IPS-NIHi7 (cell line): ENCODE measurements around the gene RBM20.

Experiments
- DNase-seq: peaks from one replicate; pipeline ENCODE4 v3.0.0; 2012; ENCODE audit warnings: mixed read lengths; ENCODE audit errors: extremely low spot score

RBM20 gene

DNA sequence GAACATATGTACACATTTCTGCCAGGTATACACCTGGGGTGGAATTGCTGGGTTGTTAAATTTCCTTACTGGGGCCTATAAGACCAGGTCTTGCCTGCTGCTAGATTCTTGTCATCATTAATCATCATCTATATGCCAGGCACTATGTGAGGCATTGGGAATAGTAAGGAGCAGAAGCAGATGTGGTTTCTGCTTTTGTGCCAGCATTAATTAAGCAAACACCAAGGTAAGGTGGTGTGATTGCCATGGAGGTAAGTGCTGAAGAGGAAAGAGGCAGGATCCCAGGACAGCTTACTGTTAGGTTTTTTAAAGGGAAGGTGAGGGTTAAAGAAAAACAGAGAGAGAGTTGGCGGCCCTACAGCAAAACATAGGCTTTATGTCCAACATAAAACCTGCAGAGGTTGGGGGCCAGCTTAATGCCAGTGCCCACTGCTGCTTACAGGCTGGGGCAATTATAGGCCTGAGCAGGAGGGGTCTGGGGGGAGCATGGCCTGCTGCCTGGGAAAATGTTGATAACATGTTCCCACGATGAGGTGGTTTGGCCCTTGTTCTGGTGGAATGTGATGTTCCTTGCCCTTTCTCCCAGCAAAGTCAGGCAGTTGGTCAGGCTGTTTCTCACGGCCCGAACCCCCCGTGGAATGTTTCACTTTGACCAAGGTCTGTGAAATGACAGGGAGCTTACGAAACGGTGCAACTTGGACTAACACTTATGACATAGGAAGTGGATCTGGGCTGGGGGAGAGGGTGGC is 93.9 kb downstream of the RBM20 start:
- no peak for DNase-seq

DNA sequence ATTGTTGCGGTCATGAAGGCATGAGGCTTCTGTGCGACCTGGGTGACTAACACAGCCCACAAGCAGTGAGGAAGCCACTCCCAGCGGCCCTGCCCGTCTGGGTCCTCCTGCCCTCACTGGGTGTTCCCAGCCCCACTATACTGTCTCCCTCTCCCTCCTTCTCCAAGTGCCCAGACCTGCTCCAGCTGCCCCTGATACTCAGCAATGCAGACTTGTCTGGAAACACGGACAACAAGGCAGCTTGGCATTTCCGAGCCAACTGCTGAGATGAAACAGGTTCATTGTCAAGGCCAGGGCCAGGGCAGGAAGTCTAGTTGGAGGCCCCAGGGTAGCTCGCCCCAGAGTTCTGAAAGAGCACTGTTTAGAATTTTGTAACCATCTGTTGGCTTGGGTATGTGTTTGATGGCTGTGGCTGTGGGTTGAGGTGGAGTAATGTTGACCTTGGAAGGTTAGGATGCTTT is 95.7 kb downstream of the RBM20 start:
- no peak for DNase-seq

DNA sequence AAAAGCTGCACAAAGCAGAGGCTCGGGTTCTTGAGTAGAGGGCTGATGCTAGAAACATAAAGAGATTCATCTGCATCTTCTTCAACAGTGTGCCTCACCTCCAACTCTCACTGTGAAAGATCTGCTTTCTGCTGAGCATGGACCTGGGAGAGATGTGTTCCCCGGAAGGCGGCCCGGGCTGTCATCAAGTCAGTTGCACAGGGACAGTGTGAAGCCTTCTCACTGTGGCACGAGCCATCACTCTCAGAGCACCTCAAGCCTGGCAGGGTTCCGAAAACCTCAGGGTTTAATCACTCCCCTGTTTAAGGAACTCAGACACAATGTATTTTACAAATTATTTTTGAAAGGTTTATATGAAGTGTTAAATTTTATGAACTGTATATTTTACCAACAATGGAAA is 98.7 kb downstream of the RBM20 start:
- no peak for DNase-seq

- DNase-seq = no peak
Observed at GRCh38 chr10:110744782-110745181, 100.6 kb downstream of the RBM20 start.

- peak; percentile 80 for DNase-seq
Observed at GRCh38 chr10:110746254-110746826, 102.2 kb downstream of the RBM20 start.

- no peak for DNase-seq
Observed at GRCh38 chr10:110746969-110747608, 103.0 kb downstream of the RBM20 start.

DNA sequence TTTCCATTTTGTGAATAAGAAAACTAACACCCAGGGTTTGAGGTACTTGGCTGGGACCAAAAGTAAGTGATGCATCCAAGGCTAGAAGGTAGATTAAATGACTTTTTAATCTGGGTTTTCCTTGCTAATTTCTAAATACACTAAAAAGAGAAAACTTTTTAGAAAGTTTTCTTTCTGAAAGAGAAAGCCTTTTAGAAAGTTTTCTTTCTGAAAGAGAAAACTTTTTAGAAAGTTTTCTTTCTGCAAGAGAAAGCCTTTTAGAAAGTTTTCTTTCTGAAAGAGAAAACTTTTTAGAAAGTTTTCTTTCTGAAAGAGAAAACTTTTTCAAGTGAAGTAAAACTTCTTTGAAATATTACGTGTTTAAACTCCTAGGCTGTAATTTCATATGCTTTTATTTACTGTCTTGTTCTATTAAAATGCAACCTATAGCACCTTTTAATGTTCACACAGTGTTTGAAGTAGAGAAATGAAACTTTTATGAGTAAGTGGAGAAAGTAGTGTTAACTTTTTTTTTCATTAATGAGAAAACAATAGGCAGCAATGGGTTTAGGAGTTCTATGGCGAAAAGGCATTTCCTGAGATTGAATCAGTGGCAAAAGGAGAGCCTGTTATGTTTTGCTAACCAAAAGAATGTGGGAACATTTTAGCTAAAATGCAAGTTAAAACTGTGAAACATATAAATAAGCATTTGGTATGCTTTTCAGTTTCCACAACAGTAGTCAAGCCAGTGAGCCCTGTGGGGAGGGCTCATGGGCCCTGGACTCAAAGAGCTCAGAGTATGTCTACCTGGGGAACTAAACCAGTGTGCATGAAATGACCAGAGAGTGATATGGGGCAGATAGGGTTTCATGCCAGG is 103.7 kb downstream of the RBM20 start:
- DNase-seq = no peak

GRCh38 chr10:110748970-110749369 is 104.8 kb downstream of the RBM20 start:
- DNase-seq = no peak

DNA sequence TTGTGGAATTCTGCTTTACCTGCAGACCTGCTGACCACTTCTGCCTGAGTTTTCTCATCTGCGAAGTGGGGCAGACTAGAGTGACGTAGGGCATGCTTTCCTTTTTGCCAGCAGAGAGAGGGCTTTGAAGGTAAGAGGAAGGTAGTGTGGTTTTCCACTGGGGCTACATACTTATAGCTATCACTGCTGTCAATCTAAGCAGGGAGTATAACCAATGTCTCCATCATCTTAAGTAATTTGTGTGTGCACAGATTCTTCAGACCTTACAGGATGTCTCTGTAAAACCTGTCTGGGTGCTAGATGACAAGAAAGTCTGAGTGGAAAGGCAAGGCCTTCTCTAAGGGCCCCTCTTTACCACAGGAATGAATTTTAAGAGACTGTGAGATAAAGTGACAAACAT is 106.8 kb downstream of the RBM20 start:
- DNase-seq = no peak

- DNase-seq = no peak
Observed at GRCh38 chr10:110751850-110752249, 107.7 kb downstream of the RBM20 start.

DNA sequence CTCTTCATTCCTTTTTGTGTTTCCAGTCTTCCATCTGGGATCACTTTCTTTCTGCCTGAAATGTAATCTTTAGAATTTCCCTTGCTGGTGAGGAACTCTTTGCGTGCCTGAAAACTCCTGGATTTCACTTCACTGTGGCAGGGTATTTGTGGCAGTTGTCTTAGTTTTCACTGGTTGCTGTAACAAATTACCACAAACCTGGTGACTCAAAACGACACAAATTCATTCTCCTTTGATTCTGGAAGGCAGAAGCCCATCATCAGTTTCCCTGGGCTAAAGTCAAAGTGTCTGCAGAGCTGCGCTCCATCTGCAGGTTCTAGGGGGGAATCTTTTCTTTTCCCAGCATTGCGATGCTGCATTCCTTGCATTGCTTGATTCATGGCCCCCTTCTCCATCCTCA is 109.3 kb downstream of the RBM20 start:
- DNase-seq = no peak

- no peak for DNase-seq
Observed at GRCh38 chr10:110754375-110755105, 110.4 kb downstream of the RBM20 start.

- DNase-seq = no peak
Observed at GRCh38 chr10:110755781-110756180, 111.6 kb downstream of the RBM20 start.

GRCh38 chr10:110756876-110757275 is 112.7 kb downstream of the RBM20 start:
- no peak for DNase-seq

DNA sequence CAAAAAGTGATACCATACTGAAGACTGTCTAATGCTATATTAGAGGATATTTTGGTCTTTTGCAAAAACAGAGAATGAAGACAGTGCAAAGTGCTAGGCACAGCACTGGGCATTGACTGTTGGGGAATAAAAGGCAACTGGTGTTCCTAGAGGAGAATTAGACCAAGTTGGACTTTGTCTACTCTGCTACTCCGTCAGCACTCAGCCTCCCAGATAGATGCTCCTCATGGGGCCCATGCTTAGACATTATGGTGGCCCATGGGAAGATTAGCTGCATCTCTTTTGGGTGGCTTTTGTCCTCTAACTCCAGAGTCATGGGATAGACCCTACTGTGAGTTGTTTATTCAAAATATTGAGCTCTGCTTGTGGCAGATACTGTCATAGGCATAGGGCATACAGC is 113.5 kb downstream of the RBM20 start:
- DNase-seq = no peak

- DNase-seq = no peak
Observed at GRCh38 chr10:110758128-110758765, 114.1 kb downstream of the RBM20 start.

DNA sequence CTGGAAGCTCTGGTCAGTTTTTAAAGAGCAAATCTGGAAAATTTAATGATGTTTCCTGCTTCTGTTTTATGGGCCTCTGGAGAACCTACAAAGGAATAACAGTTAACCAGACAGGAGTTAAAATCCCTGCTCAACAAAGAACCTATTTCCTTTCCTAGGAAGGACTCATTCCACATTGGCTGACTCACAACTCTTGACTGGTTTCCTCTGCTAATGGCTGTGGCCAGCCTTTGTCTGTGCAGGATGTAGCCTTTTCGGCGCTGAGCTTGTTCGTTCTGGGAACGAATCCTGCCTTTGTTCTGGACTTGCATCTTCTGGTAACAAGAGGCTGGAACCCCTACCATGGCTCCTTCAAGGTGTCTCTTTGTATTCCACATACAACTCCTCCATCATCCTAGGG is 114.8 kb downstream of the RBM20 start:
- peak; percentile 35 for DNase-seq

GRCh38 chr10:110759523-110759922 is 115.4 kb downstream of the RBM20 start:
- DNase-seq = no peak

DNA sequence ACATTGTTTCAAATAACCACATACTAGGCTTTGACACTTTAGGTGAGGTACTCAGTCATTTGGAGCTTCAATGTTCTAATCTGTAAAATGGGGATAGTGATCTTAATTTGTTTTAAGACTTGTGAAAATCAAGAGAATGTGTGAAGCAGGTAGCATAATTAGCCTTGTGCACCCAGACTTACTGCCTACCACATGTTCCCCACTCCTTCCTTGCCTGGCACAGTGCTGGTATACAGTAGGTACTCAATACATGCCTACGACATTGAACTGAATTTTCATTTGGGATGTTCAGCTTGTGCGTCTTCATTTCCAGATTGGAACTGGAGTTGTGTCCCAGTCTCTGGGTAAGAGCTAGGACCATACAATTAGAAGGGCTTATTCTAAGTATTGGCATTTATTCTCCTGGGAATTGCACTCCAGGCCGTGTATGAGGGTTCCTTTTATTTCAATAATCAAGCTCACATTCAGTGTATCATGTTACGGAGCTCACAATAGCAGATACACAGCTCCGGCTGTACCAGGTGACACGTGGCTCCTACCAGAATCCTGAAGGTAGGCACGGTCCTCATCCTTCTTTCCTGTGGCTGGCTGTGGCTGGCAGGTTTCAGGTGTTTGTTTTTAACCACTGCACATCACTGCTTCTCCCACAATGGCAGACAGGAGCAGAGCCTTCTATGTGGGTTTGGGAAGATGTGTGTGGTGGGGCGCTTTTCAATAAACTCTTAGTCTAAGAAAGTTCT is 118.1 kb downstream of the RBM20 start:
- no peak for DNase-seq

DNA sequence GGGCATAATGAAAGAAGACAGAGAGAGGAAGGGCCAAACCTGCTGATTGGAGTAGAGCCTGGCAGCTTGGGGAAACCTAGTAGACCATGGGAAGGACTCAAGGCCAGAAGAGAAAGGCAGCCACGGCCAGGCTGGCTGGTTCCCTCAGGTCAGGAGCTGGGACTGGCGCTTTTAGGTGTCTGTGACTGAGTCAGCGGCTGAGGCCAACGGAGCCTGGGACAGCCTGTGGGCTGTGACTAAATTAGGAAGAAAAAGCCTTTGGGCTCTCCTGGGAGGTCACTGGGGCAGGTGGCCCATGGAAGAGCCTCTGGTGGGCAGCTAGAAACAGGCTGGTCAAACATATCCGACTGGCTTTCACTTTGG is 118.7 kb downstream of the RBM20 start:
- DNase-seq = no peak
